GM08714 (cell line): ENCODE results near the gene NLRP5.
A peak's percentile ranks its signal among the peaks of the same experiment; 100 is the strongest.

ENCODE experiments used
- H3K4me3 ChIP-seq: fragments of 200-500 bp; sonication (Bioruptor generic); 2 replicates; pipeline ENCODE4 v1.5.1; 2014; ENCODE audit warnings: mild to moderate bottlenecking, low read length, inconsistent platforms
- ZNF274 ChIP-seq: IDR thresholded peaks from 2 replicates; pipeline ENCODE4 v1.6.1; 2012; ENCODE audit warnings: mild to moderate bottlenecking, low read depth, low read length

The NLRP5 gene

DNA sequence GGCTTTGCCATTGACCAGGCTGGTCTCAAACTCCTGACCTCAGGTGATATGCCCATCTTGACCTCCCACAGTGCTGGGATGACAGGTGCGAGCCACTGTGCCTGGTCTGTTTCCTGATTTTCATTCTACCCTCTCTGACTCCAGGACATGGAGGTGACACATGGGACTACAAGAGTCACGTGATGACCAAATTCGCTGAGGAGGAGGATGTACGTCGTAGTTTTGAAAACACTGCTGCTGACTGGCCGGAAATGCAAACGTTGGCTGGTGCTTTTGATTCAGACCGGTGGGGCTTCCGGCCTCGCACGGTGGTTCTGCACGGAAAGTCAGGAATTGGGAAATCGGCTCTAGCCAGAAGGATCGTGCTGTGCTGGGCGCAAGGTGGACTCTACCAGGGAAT, 40.2 kb downstream of the NLRP5 start:
- no peak for TF ChIP-seq ZNF274
- H3K4me3 ChIP-seq, result no peak overlapping the region

DNA sequence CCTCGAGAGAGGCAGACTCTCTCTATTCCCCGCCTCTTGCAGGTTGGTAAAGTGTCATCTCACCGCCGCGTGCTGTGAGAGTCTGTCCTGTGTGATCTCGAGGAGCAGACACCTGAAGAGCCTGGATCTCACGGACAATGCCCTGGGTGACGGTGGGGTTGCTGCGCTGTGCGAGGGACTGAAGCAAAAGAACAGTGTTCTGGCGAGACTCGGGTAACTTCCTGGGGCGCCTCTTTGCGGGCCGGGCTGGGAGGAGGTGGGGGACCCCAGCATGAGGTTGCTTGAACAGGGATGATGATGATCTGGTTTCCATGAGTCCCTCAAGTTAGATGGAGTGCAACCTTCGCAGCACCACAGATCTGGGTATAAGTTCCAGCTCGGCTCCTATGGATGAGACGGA, 67.0 kb downstream of the NLRP5 start:
- no peak overlapping the region for H3K4me3 ChIP-seq
- no peak for TF ChIP-seq ZNF274

DNA sequence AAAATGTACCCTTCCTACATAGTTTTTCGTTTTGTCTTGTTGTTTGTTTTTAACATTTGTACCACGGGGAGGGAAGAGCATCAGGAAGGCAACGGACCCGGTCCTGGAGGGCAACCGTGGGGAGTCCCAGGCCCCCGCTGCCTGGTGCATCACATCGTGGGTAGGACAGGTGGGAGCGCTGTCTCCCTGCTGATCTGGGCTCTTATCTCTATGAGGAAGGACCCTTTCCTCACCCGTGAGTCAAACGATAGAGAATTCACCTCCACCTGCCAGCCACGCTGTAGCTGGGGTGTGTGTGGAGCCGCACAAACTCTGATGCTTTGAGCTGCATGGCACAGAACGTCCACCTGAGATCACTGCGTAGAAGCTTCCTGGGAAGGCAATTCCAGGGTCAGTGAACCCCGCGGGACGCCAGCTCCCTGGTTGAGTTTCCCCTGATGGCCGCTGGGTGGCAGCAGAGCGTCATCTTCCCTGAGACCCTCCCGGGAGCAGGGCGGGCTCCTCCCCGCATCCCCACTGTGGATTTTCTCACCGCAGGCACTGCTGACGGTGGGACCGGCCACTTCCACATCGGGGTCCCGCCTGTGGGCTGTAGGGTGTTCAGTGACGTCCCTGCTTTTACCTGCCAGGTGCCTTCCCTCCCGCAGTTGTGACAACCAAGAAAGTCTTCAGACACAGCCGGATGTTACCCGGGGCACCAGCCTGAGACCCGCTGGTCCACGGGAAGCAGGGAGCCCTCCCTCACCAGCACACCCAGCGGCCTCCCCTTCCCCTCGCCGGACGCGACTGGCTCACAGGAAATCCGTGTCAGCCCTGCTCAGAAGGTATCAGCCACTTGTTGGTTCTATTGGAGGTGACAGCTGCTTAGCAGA, 79.8 kb downstream of the NLRP5 start:
- H3K4me3 ChIP-seq, result peak overlapping the region; percentile 3; the same call in 1 of the 2 replicates
- no peak for TF ChIP-seq ZNF274

DNA sequence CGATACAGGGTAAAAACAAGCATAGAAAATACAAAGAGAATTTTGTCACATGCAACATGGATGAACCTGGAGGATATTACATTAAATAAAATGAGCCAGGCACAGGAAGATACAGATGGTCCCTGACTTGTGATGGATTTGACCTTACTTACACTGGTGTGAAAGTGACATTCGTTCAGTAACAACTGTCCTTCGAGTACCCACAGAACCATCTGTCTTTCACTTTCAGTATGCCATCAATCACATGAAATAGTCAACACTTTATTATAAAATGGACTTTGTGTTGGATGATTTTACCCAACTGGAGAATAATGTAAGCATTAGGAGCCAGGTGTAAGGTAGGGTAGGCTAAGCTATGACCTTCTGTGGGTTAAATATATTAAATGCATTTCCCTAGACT, 83.1 kb downstream of the NLRP5 start:
- no peak for TF ChIP-seq ZNF274

DNA sequence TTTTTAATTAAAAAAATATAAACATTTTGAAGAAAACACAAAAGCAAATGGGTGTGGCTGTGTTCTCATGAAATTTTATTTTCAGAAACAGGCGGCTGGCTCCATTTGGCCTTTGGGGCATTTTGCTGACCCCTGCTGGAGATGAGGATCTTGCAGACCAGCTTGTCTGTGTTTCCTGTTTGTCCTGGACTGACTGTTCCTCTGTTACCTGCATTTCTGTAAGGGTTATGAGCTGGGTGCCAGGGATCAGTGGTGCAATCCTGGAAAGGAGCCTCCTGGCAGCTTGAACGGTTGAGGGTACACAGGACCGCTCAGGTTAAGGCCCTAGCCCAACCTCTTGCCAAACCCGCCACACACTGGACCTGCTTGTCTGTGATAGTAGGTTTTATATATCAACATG, 84.6 kb downstream of the NLRP5 start:
- no peak overlapping the region for H3K4me3 ChIP-seq
- TF ChIP-seq ZNF274, result no peak

More for the DNA sequence above, 83.1 kb downstream of the NLRP5 start:
- no peak overlapping the region for H3K4me3 ChIP-seq

DNA sequence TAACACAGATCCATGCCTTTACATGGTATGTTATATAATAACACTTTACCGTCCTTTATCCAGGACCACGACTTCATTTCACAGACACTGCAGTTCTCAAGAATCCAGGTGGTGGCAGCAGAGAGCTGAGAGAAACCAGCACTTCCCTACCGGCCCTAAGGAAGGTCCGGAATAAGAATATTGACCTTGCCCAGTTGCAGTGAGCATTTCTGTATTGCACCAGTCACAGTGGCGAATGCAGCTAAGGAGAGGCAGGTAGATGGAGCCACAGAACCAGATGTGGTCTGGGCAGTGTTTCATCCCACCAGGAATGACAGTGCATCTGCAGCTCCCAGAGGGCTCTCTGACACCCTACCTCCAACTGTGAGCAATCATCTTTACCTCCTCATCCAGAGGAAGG, 89.9 kb downstream of the NLRP5 start:
- H3K4me3 ChIP-seq, result no peak overlapping the region
- no peak for TF ChIP-seq ZNF274

DNA sequence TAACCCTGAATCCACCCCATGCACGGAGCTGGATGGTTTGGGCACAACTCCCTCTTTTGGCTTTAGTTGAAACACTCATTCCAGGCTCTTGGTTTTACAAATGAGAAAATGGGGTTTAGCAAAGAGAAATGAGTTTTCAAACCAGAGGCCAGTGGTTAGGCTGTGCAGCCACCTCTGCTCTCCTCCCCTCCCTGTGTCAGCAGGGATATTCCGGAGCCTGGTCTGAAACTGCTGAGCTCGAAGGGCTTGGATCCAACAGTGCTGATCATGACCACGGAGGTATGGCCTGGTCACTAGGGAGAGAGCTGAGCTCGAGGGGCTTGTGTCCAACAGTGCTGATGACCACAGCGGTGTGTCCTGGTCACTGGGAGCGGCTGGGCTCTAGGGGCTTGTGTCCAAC, 93.0 kb downstream of the NLRP5 start:
- TF ChIP-seq ZNF274, result no peak
- no peak overlapping the region for H3K4me3 ChIP-seq

DNA sequence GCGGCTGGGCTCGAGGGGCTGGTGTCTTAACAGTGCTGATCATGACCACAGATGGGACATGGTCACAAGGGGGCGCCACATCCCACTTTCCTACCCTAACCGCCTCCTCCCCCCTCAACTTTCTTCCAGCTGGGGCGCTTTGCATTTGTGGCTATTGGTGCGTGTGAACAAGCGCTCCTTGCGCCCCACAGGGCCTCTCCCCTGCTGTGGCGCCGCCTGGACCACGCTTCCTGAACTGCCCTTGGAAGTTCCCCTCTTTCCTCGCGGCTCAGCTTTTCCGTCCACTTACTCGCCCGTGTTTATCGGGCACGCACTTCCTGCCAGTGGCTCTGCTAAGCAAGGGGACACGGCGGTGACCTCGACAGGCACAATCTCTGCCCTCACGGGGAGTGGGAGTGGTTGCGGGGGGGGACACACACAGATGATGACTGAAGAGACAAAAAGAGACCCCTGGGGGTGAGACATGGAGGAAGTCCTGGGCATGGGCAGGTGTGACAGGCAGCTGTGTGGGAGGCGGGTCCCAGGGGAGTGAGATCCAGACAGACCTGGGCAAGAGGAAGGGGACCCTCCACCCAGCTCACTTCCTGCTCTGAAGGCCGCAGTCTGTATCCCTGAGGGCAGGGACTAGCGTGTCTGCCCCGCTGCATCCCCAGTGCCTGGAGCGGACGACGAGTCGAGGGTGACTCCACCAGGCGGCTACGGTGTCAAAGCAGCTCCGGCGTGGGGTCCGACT, 94.3 kb downstream of the NLRP5 start:
- TF ChIP-seq ZNF274, result no peak
- peak overlapping the region; percentile 34; the same call in 1 of the 2 replicates for H3K4me3 ChIP-seq

DNA sequence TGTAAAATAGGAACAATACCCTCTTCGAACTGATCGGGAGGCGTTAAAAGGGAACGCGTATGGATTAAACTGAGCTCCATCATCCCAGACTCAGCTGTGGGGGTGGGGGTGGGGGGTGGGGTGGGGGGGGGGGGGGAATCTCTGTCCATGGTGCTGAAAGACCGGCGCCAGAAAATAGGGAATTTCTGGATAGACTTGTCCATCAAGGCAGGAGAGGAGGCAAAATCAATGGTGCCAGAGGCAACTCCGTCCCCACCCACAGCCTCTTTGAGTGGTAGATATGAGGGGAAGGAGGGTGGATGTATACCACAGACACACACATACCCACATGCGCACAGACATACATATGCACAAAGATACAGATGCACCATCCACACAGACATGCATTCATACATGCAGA, 97.1 kb downstream of the NLRP5 start:
- H3K4me3 ChIP-seq, result no peak overlapping the region
- no peak for TF ChIP-seq ZNF274

DNA sequence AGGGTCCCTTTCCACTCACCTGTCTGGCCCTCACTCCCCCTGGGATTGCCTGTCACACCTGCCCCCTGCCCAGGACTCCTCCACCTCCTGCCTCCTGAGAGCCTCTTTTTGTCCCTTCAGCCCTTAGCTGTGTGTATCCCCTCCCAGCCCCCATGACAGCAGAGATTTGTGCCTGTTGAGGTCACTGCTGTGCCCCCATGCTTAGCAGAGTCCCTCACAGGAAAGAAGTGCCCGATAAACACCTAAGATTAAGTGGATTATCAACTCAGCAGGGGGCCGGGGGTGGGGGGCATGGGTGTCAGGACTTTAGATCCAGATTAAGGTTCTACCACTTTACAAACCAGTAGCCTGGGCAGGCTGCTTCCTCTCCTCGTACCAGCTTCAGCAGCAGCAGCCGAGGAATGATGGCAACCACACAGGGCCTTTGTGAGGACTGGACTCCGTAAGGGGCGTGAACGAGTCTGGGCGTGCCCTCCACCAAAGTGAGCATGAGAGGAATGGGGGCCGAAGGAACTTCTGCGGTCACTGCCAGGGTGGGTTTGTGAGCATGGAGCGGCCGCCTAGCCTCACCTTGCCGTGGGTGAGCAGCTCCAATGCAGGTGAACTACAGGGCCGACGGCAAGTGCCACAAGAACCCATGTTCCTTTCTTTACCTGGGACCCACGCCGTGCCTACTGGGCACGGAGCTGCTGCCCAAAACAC, 98.4 kb downstream of the NLRP5 start:
- no peak for TF ChIP-seq ZNF274
- H3K4me3 ChIP-seq, result no peak overlapping the region

DNA sequence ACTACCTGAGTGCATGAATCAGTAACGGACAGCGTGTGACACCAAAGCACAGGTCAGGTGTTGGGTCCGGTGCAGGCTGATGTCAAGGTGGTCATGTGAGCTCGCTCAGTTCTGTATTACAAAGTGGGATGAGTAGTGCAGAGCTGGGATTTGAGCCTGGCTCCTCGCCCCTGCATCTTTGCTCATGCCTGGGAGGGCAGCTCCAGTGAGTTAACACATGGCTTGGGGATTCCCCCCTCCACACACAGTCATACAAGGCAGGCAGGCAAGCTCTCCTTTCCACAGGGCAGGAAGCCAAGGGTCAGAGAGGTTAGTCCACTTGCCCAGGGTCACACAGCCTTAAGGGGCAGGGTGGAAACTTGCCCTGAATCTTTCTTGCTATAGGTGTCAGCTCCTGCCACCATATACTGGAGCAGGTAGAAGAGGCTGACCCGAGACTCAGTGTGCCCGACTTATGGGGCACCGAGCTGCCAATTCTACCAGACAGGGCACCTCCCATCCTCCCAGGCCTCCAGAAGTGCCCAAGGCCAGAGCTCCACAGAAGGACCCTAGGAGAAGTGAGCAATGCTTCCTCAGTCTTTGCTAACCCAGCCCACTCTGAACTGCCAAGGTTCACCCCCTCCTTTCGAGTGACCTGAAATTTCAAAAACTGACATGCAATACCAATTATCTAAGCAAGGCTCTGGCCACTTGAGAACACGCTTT, 99.1 kb downstream of the NLRP5 start:
- H3K4me3 ChIP-seq, result no peak overlapping the region
- no peak for TF ChIP-seq ZNF274

DNA sequence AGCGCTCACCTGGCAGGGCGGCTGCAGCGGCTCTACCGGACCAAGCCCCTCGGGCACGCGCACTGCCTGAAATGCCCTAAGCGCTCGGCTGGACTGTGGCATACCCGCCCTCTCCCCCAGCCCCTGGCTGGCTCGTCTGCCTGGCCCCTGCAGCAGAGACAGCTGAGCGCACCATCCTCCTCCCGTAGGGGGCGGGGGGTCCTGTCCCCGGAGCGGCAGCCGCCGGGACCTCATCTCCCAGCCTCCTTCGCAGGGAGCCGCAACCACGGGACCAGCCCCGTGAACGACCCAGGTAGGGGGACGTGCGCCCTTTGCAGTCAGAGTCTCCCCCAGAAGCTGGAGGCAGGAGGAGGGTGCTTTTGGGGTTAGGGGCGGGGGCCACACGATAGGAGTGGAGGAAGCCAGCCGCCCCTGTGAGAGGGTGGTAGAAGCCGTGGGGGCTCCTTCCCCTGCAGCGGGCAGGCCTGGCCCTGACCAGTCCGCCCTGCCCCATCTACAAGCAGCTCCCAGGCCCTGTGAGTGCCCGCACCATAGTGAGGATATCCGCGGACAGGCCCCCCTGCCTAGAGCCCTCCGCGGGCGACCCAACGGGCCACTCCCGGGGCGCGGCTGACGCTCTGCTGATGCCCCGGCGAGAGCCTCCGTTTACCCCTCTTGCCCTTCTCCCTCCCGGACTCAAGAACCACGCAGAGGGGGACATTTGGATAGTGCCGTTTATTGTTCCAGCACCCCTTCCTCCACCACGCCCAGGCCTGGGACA, 100.3 kb downstream of the NLRP5 start:
- TF ChIP-seq ZNF274, result no peak

DNA sequence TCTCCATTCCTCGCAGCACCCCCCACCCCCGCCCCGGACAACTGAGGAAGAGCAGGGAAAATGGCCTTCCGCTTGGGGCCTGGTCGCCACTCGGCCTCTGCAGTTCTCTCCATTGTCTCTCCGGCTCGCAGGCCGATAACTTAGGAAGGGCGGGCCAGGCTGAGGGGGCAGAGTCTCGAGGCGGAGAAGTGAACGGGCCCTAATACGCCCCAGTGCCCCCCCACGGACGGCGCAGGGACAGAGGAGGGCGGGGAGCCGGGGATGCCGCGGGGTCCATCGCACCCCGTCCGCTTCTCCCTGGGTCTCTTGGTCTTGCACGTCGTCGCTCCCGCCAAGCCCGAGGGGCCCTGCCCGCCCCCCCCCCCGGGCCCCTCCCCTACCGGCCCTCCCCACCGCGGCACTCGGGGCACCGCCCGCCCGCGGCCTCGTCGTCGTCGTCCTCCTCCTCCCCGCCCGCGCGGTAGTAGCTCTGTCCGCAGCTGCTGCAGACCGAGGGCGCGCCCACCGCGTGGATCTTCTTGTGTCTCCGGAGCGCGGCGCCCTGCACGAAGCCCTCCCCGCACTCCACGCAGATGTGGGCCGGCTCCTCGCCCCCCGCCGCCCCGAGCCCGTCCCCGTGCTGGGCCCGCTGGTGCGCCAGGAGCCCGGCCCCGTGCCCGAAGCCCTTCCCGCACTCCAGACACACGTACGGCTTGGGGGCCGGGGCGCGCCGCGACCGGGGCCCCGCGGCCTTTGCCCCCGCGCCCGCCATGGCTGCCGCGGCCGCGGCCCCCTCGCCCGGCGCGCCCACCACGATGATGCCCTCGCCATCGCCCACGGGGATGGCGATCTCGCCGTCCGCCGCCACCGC, 101.3 kb downstream of the NLRP5 start:
- no peak for TF ChIP-seq ZNF274
- no peak overlapping the region for H3K4me3 ChIP-seq

More for the DNA sequence above, 100.3 kb downstream of the NLRP5 start:
- H3K4me3 ChIP-seq, result no peak overlapping the region
